HG03442 (cell line): Measurements from ENCODE around the gene FTH1.

Source experiments
- ATAC-seq: cut with Tn5 transposase; IDR thresholded peaks from one replicate; pipeline ENCODE4 v1.9.1; 2021; ENCODE audit warnings: mild to moderate bottlenecking, moderate library complexity; ENCODE audit not compliant: unreplicated experiment

FTH1 gene

GRCh38 chr11:61917334-61918109 is 49.9 kb downstream of the FTH1 start, which contains the start of gene RAB3IL1:
RAB3IL1 (minus strand) TSS chr11:61917566; CDS start chr11:61917367, 199 bp downstream.
- no peak for ATAC-seq

GRCh38 chr11:61916737-61917333 is 50.6 kb downstream of the FTH1 start:
- ATAC-seq, result no peak

DNA sequence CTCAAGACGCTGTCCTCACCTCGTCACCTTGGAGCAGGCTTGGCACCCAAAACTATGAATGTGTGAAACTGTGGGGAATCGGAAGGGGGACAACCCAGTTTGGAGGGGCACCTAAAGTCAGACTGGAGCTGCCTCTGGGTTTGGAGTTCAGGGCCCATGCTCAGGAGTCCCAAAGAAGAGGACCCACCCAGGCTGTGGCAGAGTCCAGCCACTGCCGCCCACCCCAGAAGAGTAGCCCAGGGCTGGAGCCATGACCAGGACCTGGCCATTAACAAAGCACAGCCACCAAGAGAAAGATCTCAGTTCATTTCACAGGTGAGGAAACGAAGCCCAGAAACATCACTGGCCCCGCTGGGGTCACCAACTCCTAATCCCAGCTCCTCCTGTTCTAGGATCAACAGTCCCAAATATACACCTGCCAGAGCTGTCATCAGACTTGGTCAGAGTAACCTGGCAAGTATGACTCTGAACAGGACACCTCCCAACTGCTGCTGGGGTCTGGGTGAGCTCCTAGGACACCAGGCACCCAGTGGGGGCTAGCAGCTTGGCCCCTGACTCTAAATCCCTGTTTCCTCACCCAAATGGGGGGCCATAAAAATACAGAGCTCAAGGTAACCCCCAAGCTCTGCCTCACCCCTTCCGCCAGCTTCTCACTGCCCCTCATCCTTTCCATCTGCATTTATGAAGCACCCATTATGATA is 52.8 kb downstream of the FTH1 start:
- ATAC-seq, result no peak
